Measurements from ENCODE around the gene PLXDC2. TPM values are rescaled to one million over a fixed set of nuclear protein-coding genes. Genes with fewer than 3 reads are reported as not detected.

Gene PLXDC2
- total RNA-seq, 1 experiment from 2014 or later: 38.7 TPM

DNA sequence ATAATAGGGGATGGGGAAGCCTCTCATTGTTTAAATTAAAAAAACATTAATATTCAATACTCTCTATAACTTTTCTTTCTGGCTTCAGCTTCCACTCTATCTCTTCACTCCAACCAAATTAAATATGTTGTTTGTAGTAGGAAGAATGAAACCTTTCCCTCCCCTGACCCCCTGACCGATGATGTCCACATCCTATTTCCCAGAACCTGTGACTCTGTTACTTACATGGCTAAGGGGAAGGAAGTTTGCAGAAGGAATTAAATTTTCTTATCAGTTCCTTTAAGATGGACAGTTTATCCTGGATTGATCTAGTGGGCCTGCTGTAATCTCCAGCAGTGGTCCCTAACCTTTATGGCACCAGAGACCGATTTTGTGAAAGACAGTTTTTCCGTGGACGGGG lies 130.0 kb downstream of the PLXDC2 start:
- no peak overlapping the region for H4K91ac ChIP-seq (ENCODE audit: insufficient read length, low read depth, low read length)
- no peak overlapping the region for H2AFZ ChIP-seq (ENCODE audit: low read length)
- H4K20me1 ChIP-seq (ENCODE audit: control insufficient read depth, insufficient read depth, insufficient read length): no peaks in the 10 kb centered on the region
- H3K14ac ChIP-seq (ENCODE audit: insufficient read depth, low read length): no peak overlapping the region
- no peak overlapping the region for H3K23ac ChIP-seq (ENCODE audit: insufficient read length, low read depth, low read length)
- no peak overlapping the region for H3K18ac ChIP-seq (ENCODE audit: insufficient read length, low read depth, low read length)
- Mint-ChIP-seq H3K27me3 (ENCODE audit: low read depth) (no peaks in the 10 kb centered on the region), H3K4me1 (peaks cover 12 to 16% of the 10 kb centered on the region in 2 experiments), H3K27ac (no peak overlapping the region), H3K4me3 (no peak overlapping the region), H3K36me3 (ENCODE audit: insufficient read depth in 1 of 3, low read depth in 3 of 3) (peaks cover 20 to 28% (median 23%) of the 10 kb centered on the region in 3 experiments), H3K9me3 (peaks cover 5 to 17% of the 10 kb centered on the region in 2 experiments; a peak in 3 of 5 replicates)
- TF ChIP-seq, protein P1, sequence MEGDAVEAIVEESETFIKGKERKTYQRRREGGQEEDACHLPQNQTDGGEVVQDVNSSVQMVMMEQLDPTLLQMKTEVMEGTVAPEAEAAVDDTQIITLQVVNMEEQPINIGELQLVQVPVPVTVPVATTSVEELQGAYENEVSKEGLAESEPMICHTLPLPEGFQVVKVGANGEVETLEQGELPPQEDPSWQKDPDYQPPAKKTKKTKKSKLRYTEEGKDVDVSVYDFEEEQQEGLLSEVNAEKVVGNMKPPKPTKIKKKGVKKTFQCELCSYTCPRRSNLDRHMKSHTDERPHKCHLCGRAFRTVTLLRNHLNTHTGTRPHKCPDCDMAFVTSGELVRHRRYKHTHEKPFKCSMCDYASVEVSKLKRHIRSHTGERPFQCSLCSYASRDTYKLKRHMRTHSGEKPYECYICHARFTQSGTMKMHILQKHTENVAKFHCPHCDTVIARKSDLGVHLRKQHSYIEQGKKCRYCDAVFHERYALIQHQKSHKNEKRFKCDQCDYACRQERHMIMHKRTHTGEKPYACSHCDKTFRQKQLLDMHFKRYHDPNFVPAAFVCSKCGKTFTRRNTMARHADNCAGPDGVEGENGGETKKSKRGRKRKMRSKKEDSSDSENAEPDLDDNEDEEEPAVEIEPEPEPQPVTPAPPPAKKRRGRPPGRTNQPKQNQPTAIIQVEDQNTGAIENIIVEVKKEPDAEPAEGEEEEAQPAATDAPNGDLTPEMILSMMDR (conservative IDR thresholded peaks at IDR 0.05): no peak
- H4K8ac ChIP-seq (replicated peaks; ENCODE audit: insufficient read length, low read depth, low read length): no peak overlapping the region
- H3K9ac ChIP-seq (ENCODE audit: extremely low read depth, insufficient read length, low read length): no peak overlapping the region
- no peak overlapping the region for H2BK120ac ChIP-seq (ENCODE audit: low read depth, low read length, poor library complexity, severe bottlenecking)
- no CpG with 5 or more reads among the region's 4 CpGs for WGBS (ENCODE audit: extremely low coverage, insufficient read length, low lambda C conversion rate)
- no peaks in the 10 kb centered on the region for H3K23me2 ChIP-seq (ENCODE audit: insufficient read length, low read depth, low read length, poor library complexity, severe bottlenecking)
- H4K5ac ChIP-seq (ENCODE audit: insufficient read length, low read depth, low read length): no peak overlapping the region
- no peak overlapping the region for H2BK12ac ChIP-seq (ENCODE audit: insufficient read length, low read depth, low read length)
- no peak overlapping the region for H2BK15ac ChIP-seq (ENCODE audit: low read depth, low read length)
- H3K4ac ChIP-seq (ENCODE audit: low read depth, low read length): no peak overlapping the region
- no peak overlapping the region for H3K27ac ChIP-seq (ENCODE audit: insufficient read length, low read depth, low read length)
- H3T11ph ChIP-seq (ENCODE audit: low read length): no peak overlapping the region
- no peak overlapping the region for H2BK5ac ChIP-seq (ENCODE audit: insufficient read length, low read length)
- H2BK20ac ChIP-seq (ENCODE audit: low read depth, low read length, poor library complexity, severe bottlenecking): no peak overlapping the region
- no peaks in the 10 kb centered on the region for H3K9me3 ChIP-seq (ENCODE audit: control insufficient read depth, low read depth, low read length)
- DNase-seq: no peak
- peaks cover 3% of the 10 kb centered on the region; the same call in 1 of the 2 replicates for H3K79me2 ChIP-seq (ENCODE audit: insufficient read depth, low read length)
- H3K27me3 ChIP-seq (ENCODE audit: insufficient read depth, low read length): no peaks in the 10 kb centered on the region
- H3K4me1 ChIP-seq (ENCODE audit: insufficient read depth, low read length): peaks cover 2% of the 10 kb centered on the region; the same call in 1 of the 2 replicates
- no peak overlapping the region for H3K56ac ChIP-seq (ENCODE audit: insufficient read length, low read depth, low read length)
- no peak overlapping the region for H3K4me2 ChIP-seq (ENCODE audit: insufficient read depth, insufficient read length, low read length)
- H3K79me1 ChIP-seq (ENCODE audit: insufficient read depth, low read depth, low read length, poor library complexity, severe bottlenecking): no peaks in the 10 kb centered on the region
- no peak overlapping the region for H2AK5ac ChIP-seq (ENCODE audit: insufficient read length, low read length)

Data from H9 (cell line).